Liver (tissue), 9 donors: ENCODE measurements around the gene PPIA. TPM values are rescaled to one million over a fixed set of nuclear protein-coding genes. Genes with fewer than 3 reads are reported as not detected.

Source experiments
- DNase-seq: peaks from one replicate; pipeline ENCODE4 v3.0.0-alpha.2; 2017; ENCODE audit warnings: low spot score
- H3K27ac ChIP-seq, 2 donors: one replicate each; pipeline ENCODE4 v1.7.0; 2013; ENCODE audit warnings: inconsistent platforms in 2 of 2, low read length in 2 of 2, control low read depth in 1 of 2, low read depth in 1 of 2, mild to moderate bottlenecking in 1 of 2
- H3K27me3 ChIP-seq, 4 donors: one replicate each; pipeline versions ENCODE4 v1.6.1 to v1.7.0; 2013; ENCODE audit warnings: low read length in 3 of 4, inconsistent platforms in 1 of 4, mild to moderate bottlenecking in 1 of 4, moderate library complexity in 1 of 4; ENCODE audit not compliant: control insufficient read depth in 4 of 4, insufficient read depth in 4 of 4
- H3K36me3 ChIP-seq, 4 donors: one replicate each; pipeline versions ENCODE4 v1.6.1 to v1.7.0; 2013; ENCODE audit warnings: low read length in 3 of 4, mild to moderate bottlenecking in 3 of 4, low read depth in 1 of 4, moderate library complexity in 1 of 4; ENCODE audit not compliant: control insufficient read depth in 4 of 4, insufficient read depth in 3 of 4
- H3K4me1 ChIP-seq, 4 donors: one replicate each; pipeline versions ENCODE4 v1.6.1 to v1.7.0; 2013; ENCODE audit warnings: low read length in 3 of 4, mild to moderate bottlenecking in 3 of 4, moderate library complexity in 1 of 4; ENCODE audit not compliant: control insufficient read depth in 4 of 4, insufficient read depth in 4 of 4
- H3K4me3 ChIP-seq, 3 donors: one replicate each; pipeline versions ENCODE4 v1.6.1 to v1.7.0; 2013; ENCODE audit warnings: low read length in 3 of 3, control low read depth in 1 of 3, low read depth in 1 of 3, mild to moderate bottlenecking in 1 of 3
- H3K9ac ChIP-seq, 2 donors: one replicate each; pipeline ENCODE4 v1.7.0; 2013; ENCODE audit warnings: low read length in 2 of 2, mild to moderate bottlenecking in 2 of 2, moderate library complexity in 2 of 2, control low read depth in 1 of 2, low read depth in 1 of 2
- H3K9me3 ChIP-seq, 4 donors: one replicate each; pipeline versions ENCODE4 v1.6.1 to v1.7.0; 2013; ENCODE audit warnings: low read length in 3 of 4; ENCODE audit not compliant: control insufficient read depth in 4 of 4
- CTCF ChIP-seq: fragments of 150-350 bp; IDR thresholded peaks from 2 replicates; pipeline ENCODE4 v1.5.1; 2017; ENCODE audit warnings: improper control_type of control experiment, low read depth, low read length; ENCODE audit not compliant: missing input control
- EGR1 ChIP-seq, 2 donors: IDR thresholded peaks; 2 replicates each; pipeline ENCODE4 v1.6.1; 2016 to 2018; ENCODE audit warnings: antibody characterized with exemption in 2 of 2, low read depth in 2 of 2
- FOXA2 ChIP-seq: IDR thresholded peaks from 2 replicates; pipeline ENCODE4 v1.6.1; 2016; ENCODE audit warnings: antibody characterized with exemption
- JUND ChIP-seq, 2 donors: IDR thresholded peaks; 2 replicates each; pipeline ENCODE4 v1.6.1; 2016; ENCODE audit warnings: antibody characterized with exemption in 2 of 2
- REST ChIP-seq: IDR thresholded peaks from 2 replicates; pipeline ENCODE4 v1.6.1; 2016; ENCODE audit warnings: antibody characterized with exemption, mild to moderate bottlenecking
- SP1 ChIP-seq: IDR thresholded peaks from 2 replicates; pipeline ENCODE4 v1.6.1; 2018; ENCODE audit warnings: antibody characterized with exemption, mild to moderate bottlenecking
- ZBTB33 ChIP-seq: IDR thresholded peaks from 2 replicates; pipeline ENCODE4 v1.6.1; 2016; ENCODE audit warnings: antibody characterized with exemption
- WGBS: extraction: QIAGEN DNeasy Blood & Tissue Kit; methylation state at CpG from one replicate; pipeline ENCODE4 v1.1.7; 2013; 5-methylcytosine and 5-hydroxymethylcytosine counted together
- polyA plus RNA-seq, 2 donors: library from polyadenylated mRNA; stranded (reverse) in 1 of 2; unstranded in 1 of 2; fragments of 200-250 nt in 1 of 2; fragments of >200 nt in 1 of 2; fragmentation: Nextera tagmentation in 1 of 2; extraction: Ambion mirVana in 1 of 2; gene quantifications; one replicate each; pipeline versions ENCODE4 v1.2.1 to v1.2.3, GENCODE V29; 2013 to 2015
- total RNA-seq, 2 donors: library from RNA; depleted of rRNA; stranded (reverse); fragments of >200 nt; gene quantifications; one replicate each; pipeline ENCODE4 v1.2.3, GENCODE V29; 2014
- donor health status: healthy.
- donor health status: healthy.
- donor health status: healthy.
- donor health status: healthy.
- donor health status: healthy.

PPIA gene
- total and polyA plus RNA-seq, 4 donors: 834 to 1,873 (median 1,399) TPM

- H3K27me3 ChIP-seq: no peaks in the 10 kb centered on the region
- no peaks in the 10 kb centered on the region for H3K36me3 ChIP-seq
- no peak overlapping the region for H3K27ac ChIP-seq
- no peak overlapping the region for H3K9ac ChIP-seq
- TF ChIP-seq JUND (IDR thresholded peaks at IDR 0.05) (no peak), CTCF (no peak), ZBTB33 (no peak), FOXA2 (no peak), SP1 (no peak), EGR1 (IDR thresholded peaks at IDR 0.05; ENCODE audit: low read depth in 2 of 2) (no peak)
- H3K4me1 ChIP-seq: peaks cover 15 to 34% (median 25%) of the 10 kb centered on the region in 4 donors
- whole genome bisulfite sequencing: 95% methylated on average over 2 of the region's 2 CpGs
- no peaks in the 10 kb centered on the region for H3K9me3 ChIP-seq
- H3K4me3 ChIP-seq: no peak overlapping the region
- no peak for DNase-seq
Measured at GRCh38 chr7:44749992-44750391, 46.5 kb upstream of the PPIA start.

GRCh38 chr7:44750424-44750823 lies 46.1 kb upstream of the PPIA start:
- peak overlapping the region in 1 of 2 donors; percentile 7 for H3K9ac ChIP-seq
- H3K4me1 ChIP-seq: peaks cover 15 to 34% (median 25%) of the 10 kb centered on the region in 4 donors

More at GRCh38 chr7:44750424-44750823, 46.1 kb upstream of the PPIA start:
- no peak overlapping the region for H3K4me3 ChIP-seq
- peak overlapping the region in 1 of 2 donors; percentile 44 for H3K27ac ChIP-seq
- 94% methylated on average over 3 of the region's 3 CpGs for WGBS
- H3K9me3 ChIP-seq: no peaks in the 10 kb centered on the region
- no peaks in the 10 kb centered on the region for H3K36me3 ChIP-seq
- TF ChIP-seq JUND (IDR thresholded peaks at IDR 0.05) (no peak), REST (no peak), CTCF (no peak), EGR1 (IDR thresholded peaks at IDR 0.05; ENCODE audit: low read depth in 2 of 2) (no peak)
- H3K27me3 ChIP-seq: no peaks in the 10 kb centered on the region
- DNase-seq: no peak
